ENCODE results near the gene CIBAR2.
A peak's percentile ranks its signal among the peaks of the same experiment; 100 is the strongest.
"Not testable (repeated sequence)": the region's sequence is repeated elsewhere in the genome, so short reads cannot be mapped to it uniquely, and the experiment has no call there.

Gene CIBAR2

DNA sequence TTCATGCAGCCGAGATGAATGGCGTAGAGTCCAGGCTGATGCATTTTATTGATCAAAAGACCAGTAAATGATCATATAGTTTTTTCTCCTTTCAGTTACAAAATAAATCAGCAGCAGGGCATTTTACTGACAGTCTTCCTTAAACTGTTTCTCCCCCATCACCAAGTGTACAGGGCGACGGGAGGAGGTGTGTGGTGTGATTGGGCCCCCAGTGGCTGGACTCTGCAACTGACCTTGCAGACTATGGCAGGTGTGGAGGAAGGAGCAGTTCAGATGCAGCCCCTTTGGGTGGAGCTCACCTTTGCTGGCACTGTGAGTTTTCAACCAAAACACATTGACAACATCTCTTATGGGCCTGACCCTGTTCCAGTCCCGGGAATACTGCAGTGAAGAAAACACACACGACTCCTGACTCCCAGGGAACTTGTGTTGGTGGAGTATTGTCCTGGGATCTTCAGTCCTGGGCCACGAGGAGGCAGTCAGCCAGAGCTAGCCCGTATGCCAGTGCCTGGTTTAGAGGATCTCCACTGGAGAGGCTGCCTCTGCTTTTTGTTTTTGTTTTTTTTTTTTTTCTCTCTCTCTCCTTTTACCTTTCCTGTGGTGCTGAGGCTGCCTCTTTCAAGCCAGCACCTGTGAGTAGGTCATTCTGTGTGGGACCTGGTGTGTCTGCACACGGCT is 54.9 kb downstream of the CIBAR2 start:
- no peak for DNase-seq

DNA sequence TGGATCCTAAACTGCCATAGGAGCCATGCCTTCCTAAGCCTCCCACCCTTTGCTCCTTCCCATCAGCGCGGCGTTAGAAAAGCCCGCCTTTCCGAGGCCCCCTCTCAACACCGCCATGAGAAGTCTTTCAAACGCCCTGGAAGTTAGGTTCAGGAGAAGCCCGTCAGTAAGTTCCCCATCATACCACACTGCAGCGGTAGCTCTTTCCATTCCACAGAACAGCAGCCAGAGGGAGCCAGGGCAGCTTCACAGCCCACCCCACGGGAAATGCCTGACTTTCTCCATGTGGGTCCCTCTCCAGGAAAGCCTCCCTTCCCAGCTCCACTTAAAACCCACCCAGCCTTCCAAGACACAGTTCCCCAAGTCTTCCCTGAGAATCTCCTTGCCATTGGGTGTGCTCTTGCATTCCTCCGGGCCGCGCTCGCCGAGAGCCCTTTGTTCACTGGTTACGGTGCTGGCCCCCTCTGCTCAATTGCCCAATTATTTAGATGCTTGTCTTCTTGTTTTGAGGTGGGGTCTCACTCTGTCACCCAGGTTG is 56.0 kb downstream of the CIBAR2 start:
- DNase-seq: no peak

DNA sequence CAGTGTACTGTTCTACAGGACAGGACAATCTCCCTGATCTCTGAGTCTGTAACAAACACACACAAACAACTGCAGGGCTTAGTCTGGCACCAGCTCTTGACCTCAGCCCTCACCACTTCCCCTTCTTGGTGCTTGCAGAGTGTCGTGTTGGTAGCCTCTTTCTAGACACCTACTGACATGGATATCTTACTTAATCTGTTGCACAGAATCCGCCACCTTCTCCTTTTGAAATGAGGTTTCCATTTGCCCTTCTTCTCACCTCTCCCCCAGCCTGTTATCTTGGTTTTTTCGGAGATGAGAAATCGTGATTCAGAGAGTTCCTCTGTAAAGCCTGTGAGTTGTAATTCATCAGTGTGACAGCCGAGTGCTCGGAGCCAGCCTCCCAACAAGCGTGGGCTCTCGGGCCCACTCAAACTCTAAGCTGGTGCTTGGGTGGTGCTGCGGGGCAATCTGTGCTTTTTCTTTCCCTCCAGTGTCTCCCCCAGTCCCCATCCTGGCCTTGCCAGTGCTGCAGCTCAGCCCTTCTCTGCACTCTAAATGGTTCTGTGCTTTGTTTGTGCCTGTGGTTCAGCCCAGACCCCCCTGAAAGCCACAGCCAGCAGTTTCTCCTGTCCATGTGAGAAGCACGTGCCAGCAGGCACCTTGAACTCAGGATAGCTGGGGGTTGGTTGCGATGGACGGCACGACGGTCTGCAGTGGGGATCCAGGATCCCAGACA is 56.6 kb downstream of the CIBAR2 start:
- DNase-seq: no peak

DNA sequence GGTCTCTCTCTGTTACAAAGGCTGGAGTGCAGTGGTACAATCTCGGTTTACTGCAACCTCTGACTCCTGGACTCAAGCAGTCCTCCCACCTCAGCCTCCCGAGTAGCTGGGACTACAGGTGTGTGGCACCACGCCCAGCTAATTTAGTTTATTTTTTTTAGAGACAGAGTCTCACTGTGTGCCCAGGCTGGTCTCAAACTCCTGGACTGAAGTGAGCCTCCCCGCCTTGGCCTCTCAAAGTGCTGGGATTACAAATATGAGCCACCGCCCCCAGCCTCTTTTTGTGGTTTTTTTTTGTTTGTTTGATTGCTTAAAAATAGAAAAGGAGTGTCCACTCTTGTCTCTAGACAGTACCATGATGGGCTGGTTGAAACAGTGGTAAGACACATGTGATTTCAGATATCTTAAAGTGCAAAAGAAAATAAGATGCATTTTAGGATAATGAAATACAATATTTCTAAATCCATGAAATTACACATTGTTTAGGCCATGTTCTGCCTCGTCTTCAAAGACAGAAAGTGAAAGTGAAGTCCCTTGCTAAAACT is 57.3 kb downstream of the CIBAR2 start:
- no peak for DNase-seq

DNA sequence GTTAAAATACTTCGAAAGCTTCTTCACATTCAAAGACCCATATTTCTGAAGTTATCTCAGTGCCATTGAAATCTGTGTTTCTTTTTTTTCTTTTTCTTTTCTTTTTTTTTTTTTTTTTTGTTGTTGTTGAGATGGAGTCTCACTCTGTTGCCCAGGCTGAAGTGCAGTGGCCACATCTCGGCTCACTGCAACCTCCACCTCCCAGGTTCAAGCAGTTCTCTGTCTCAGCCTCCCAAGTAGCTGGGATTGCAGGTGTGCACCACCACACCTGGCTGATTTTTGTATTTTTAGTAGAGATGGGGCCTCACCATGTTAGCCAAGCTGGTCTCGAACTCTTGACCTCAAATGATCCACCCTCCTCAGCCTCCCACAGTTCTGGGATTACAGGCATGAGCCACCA is 58.0 kb downstream of the CIBAR2 start:
- DNase-seq: not testable (repeated sequence)

DNA sequence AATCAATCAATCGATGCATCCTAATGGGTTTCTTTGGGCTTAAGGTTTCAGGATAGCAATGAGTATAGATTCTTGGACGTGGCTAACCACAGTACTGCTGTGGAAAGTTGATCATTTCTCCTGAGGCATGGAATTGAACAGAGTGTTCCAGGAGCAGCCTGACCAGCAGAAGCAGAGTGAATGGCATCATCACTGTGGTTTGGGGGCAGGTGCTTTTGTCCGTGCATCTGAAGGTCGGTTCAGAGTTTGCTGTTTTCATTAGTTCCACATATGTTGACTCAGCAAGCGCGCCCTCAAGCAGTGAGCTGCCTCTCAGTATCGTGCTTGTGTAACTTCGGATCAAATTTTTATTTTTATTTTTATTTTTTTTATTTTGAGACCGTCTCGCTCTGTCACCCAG is 59.7 kb downstream of the CIBAR2 start:
- no peak for DNase-seq

DNA sequence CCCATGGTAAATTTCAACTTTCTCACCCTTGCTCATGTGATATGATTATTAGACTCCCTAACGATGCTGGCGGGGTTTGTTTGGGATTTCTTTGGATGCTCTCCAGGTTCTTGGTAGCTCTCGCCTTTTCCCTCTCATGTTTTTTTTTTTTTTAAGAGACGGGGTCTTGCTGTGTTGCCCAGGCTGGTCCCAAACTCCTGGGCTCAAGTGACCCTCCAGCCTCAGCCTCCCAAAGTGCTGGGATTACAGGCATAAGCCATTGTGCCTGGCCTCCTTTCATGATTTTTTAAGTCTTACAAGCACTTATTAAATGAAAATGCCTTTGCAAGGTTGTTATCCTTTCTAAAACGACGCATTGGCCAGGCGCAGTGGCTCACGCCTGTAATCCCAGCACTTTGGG is 60.6 kb downstream of the CIBAR2 start:
- no peak for DNase-seq

DNA sequence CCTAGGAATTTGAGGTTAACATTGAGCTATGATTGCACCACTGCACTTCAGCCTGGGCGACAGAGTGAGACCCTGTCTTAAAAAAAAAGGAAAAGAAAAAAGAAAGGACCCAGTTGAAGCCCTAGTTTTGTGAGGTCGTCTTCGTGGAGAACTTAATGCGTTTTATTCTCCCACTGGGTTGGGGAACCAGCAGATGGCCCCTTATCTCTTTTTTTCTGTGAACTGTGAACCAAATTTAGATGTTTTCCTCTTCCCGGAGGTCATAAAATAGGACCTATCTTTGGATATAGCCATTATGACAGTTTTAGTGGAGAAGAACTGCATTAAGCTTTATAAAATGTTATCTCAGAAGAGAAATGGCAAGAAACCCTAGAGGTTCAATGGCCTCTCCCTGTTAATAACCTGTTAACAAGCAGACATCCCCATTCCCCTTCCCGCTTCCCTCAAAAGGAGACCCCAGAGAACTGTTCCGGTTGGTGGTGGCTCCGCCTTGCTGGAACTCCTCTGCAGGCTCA is 61.1 kb downstream of the CIBAR2 start:
- no peak for DNase-seq

DNA sequence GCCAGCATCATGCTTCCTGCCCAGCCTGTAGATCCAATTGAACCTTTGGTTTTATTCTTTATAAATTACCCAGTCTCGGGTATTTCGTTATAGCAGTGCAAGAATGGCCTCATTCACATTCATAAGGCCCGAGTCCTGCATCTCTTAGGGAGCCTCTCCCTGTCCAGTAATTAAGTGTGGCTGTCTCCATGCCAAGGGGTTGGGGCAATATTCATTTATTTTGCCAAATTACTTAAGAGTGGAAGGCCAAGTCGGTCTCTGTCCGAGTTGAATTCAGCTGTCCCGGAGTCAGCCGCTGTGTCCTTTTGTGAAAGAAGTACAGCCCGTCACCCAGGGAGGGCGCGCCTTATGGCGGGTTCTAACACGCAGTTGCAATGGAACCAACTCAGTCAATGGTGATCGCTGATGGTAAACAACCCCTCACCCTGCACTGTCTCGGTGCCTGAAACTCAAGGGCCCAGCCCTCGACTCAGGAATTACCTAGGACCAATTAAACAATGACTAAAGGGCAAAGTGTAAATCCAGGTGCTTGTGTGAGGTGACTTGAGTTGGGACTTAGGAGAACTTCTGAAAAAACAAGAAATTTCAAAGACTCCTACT is 62.5 kb downstream of the CIBAR2 start:
- DNase-seq: no peak

DNA sequence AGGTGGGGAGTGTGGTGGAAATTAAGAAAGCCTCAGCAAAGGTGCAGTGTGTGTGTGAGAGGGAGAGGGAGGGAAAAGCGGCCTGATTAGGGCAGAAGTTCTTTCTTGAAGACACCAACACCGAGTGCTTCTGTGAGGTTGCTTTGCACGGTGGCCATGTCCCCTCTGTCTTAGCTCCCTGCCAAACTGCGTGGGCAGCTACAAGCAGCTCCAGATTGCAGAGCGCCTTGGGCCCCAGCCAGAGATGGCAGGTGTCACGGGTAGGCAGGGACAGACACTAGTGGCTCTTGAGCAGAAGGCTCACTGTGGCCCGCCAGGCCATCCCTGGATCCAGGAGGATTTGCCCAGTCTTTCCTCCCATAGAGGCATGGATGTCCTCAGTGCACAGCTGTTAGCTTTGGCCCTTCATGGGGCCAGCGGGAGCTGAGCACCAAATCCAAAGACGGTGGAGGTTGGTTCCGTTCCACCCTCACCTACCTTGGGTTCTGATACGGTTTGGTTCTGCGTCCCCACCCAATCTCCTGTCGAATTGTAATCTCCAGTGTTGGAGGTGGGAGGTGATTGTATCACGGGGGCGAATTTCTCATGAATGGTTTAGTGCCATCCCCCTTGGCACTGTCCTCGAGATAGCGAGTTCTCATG is 63.2 kb downstream of the CIBAR2 start:
- DNase-seq: peak; percentile 54
